GM12872 (cell line): Measurements from ENCODE around the gene SIGLECL1.

Experiments used
- TF ChIP-seq, protein P1 (sequence below): IDR thresholded peaks from 3 replicates; pipeline ENCODE4 v1.5.1; 2011; ENCODE audit warnings: low read depth, mild to moderate bottlenecking, low read length, moderate library complexity; ENCODE audit not compliant: insufficient read depth

SIGLECL1 gene

DNA sequence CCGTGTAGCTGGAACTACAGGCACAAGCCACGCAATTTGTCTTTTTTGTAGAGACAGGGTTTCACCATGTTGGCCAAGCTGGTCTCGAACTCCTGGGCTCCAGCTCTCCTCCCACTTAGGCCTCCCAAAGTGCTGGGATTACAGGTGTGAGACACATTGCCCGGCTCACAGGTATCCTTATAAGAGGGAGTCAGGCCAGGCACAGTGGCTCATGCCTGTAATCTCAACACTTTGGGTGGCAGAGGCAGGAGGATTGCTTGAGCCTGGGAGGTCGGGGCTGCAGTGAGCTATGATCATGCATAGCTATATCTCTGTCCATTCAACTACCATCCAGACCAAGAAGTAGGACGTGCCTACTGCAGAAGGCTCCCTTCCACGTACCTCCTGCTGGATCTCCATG, 50.4 kb downstream of the SIGLECL1 start:
- TF ChIP-seq, protein P1, sequence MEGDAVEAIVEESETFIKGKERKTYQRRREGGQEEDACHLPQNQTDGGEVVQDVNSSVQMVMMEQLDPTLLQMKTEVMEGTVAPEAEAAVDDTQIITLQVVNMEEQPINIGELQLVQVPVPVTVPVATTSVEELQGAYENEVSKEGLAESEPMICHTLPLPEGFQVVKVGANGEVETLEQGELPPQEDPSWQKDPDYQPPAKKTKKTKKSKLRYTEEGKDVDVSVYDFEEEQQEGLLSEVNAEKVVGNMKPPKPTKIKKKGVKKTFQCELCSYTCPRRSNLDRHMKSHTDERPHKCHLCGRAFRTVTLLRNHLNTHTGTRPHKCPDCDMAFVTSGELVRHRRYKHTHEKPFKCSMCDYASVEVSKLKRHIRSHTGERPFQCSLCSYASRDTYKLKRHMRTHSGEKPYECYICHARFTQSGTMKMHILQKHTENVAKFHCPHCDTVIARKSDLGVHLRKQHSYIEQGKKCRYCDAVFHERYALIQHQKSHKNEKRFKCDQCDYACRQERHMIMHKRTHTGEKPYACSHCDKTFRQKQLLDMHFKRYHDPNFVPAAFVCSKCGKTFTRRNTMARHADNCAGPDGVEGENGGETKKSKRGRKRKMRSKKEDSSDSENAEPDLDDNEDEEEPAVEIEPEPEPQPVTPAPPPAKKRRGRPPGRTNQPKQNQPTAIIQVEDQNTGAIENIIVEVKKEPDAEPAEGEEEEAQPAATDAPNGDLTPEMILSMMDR: no peak

DNA sequence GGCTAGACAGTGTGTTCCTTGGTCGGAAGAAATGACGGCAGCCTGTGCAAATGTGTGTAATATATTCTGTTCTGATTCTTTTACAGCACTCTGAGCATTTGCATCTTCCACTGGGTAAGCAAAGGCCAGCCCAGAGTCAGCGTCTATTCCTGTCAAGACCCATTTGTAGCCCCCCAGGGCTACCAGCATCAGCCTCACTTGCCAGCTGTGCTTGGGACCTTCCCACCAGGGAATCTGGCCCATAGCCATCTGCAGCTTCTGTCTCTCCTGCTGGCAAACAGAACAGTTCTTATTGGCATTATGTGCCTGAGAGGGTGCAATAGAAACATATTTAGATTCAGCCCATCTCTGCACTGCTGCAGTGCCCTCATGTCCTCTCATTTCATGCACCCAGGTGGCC, 54.6 kb downstream of the SIGLECL1 start:
- TF ChIP-seq, protein P1: no peak

DNA sequence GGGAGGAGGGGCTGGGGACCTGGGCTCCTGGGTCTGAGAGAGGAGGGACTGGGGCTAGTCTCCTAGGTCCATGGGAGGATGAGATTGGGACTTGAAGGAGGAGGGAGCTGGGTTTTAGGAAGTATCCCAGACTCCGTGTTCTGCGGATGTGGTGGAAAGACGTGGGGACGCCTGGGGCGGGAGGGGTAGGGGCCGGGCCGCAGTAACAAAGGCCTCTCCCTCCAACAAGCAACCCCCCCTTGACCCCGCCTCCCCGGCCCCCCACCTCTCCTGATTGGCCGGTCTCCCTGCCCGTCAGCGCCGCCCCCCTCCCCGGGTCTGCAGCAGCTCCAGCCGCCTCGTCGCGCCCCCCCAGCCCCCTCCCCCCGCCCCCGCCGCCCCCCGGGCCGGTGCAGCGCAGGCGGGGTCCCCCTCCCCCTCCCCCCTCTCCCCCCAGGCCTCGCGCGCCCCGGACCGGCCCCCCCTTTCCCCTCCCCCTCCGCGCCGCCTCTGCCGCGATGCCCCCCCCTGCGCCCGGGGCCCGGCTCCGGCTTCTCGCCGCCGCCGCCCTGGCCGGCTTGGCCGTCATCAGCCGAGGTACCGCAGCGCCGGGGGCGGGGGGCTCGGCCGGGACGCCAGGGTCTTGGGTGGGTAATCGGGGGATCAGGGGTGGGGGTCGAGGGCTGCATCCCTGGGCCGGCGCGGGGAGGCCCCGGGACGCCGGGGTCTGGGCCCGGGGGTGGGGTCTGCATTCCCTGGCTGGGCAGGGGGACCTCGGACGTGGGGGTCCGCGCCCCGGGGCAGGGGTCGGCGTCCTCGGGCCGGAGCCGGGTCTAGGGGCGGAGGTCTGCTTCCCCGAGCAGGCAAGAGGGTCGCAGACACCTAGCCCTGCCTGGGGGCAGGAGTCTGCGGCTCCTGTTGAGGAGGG, 60.7 kb downstream of the SIGLECL1 start, which contains the start of gene IGLON5:
Gene IGLON5 (plus strand): TSS at position 294 of the 907 bp plus-strand sequence. CDS start 204 bp downstream, at position 498.
- TF ChIP-seq, protein P1: no peak

DNA sequence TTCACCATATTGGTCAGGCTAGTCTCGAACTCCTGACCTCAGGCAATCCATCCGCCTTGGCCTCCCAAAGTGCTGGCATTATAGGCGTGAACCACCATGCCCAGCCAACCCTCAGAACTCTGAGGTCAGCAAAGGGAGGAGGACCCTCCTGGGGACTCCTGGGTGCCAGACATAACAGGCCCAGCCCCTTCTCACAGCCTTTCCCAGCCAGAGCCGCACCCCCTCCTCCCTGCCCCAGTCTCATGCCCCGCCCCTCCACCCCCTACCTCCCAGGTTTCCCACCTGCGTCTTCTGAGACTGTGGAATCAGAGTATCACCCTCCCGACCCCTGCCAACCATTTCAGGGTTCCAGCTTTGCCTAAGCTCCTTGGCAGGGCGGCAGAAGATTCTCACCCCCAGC, 65.8 kb downstream of the SIGLECL1 start:
- TF ChIP-seq, protein P1: no peak

DNA sequence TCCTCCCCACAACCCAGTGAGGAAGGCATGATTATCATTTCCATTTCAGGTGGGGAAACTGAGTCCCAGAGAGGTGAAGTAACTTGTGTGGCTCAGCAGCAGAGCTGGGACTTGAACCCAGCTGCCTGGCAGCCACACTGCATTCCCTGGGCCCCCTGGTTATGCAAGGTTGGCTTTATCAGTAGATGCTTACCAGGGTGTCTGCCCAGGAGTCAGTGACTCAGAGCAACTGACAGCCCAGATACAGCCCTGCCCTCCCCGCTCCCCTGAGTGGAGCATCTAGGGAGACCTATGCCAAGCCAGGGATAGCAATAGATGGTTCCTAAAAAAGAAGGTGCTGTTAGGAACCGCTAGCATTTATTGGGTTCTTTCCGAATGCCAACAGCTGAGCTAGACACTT, 66.5 kb downstream of the SIGLECL1 start:
- TF ChIP-seq, protein P1: no peak

DNA sequence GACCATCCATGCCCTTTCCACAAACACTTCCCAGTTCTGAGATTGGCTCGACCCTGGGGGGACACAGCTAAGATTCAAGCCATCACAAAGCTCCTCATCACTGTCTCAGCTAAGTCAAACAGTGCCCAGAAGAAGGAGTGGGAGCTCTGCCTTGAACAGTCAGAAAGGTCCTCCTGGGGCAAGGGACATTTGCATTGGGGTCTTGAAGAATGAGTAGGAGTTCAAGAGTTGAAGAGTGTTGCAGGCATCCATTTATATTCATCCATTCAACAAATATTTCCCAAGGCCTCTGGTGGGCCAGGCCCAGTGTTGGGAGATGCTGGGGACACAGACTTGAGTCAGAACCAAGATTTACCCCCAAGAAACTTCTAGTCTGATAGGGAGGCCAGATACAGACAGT, 67.1 kb downstream of the SIGLECL1 start:
- TF ChIP-seq, protein P1: no peak
